ENCODE results near the gene EFCC1. TPM values are rescaled to one million over a fixed set of nuclear protein-coding genes. Genes with fewer than 3 reads are reported as not detected.
A peak's percentile ranks its signal among the peaks of the same experiment; 100 is the strongest.

Gene EFCC1
- total RNA-seq, 4 donors from 2014 or later, result 3.3 to 40.4 (median 4.0) TPM

GRCh38 chr3:129000742-129001100, 383 bp upstream of the EFCC1 start:
- Histone ChIP-seq H3K27me3 (peaks cover 0 to 10% of the 10 kb centered on the region in 2 donors), H3K4me1 (peaks cover 0 to 34% (median 8%) of the 10 kb centered on the region in 4 donors), H3K36me3 (no peaks in the 10 kb centered on the region), H3K27ac (peak overlapping the region; percentile 52 to 80 (median 64)), H3K4me3 (peak overlapping the region; percentile 39 to 58 (median 50)), H3K9me3 (no peaks in the 10 kb centered on the region)
- no peak for TF ChIP-seq CTCF (IDR thresholded peaks at IDR 0.05)
- TF ChIP-seq POLR2A (IDR thresholded peaks at IDR 0.05), result no peak
- DNase-seq, result no peak

GRCh38 chr3:129001806-129002572, 885 bp downstream of the EFCC1 start:
- H3K9me3 ChIP-seq, result no peaks in the 10 kb centered on the region
- H3K36me3 ChIP-seq, result no peaks in the 10 kb centered on the region
- H3K4me1 ChIP-seq, result peaks cover 0 to 45% (median 8%) of the 10 kb centered on the region in 4 donors
- no peak for DNase-seq
- peak overlapping the region; percentile 52 to 80 (median 64) for H3K27ac ChIP-seq
- H3K27me3 ChIP-seq, result peaks cover 0 to 10% of the 10 kb centered on the region in 2 donors
- no peak for TF ChIP-seq CTCF (IDR thresholded peaks at IDR 0.05)
- no peak for TF ChIP-seq POLR2A (IDR thresholded peaks at IDR 0.05)
- peak overlapping the region; percentile 39 to 58 (median 50) for H3K4me3 ChIP-seq

GRCh38 chr3:129002573-129003569, 1.8 kb downstream of the EFCC1 start:
- peak overlapping the region in 3 of 4 donors; percentile 3 to 79 (median 14) for H3K27ac ChIP-seq
- peaks cover 0 to 47% (median 8%) of the 10 kb centered on the region in 4 donors for H3K4me1 ChIP-seq

GRCh38 chr3:129003578-129004112, 2.5 kb downstream of the EFCC1 start:
- peak overlapping the region in 3 of 4 donors; percentile 3 to 79 (median 13) for H3K27ac ChIP-seq
- peaks cover 0 to 10% of the 10 kb centered on the region in 2 donors for H3K27me3 ChIP-seq
- H3K36me3 ChIP-seq, result no peaks in the 10 kb centered on the region
- TF ChIP-seq CTCF (IDR thresholded peaks at IDR 0.05) (peak in 4 of 6 experiments; percentile 16 to 63 (median 56)), POLR2A (IDR thresholded peaks at IDR 0.05) (no peak)
- peak in 2 of 3 donors; percentile 75 to 79 for DNase-seq
- H3K4me3 ChIP-seq, result peak overlapping the region in 3 of 4 donors; percentile 26 to 58 (median 48)
- peaks cover 0 to 47% (median 8%) of the 10 kb centered on the region in 4 donors for H3K4me1 ChIP-seq
- H3K9me3 ChIP-seq, result no peaks in the 10 kb centered on the region

More at GRCh38 chr3:129002573-129003569, 1.8 kb downstream of the EFCC1 start:
- Histone ChIP-seq H3K9me3 (no peaks in the 10 kb centered on the region), H3K4me3 (peak overlapping the region in 2 of 4 donors; percentile 55 to 58), H3K27me3 (peaks cover 0 to 10% of the 10 kb centered on the region in 2 donors), H3K36me3 (no peaks in the 10 kb centered on the region)
- TF ChIP-seq CTCF (IDR thresholded peaks at IDR 0.05) (no peak), POLR2A (IDR thresholded peaks at IDR 0.05) (no peak)
- DNase-seq, result no peak

- no peak for DNase-seq
- Histone ChIP-seq H3K4me3 (no peak overlapping the region), H3K27ac (peak overlapping the region; percentile 17 to 79 (median 44)), H3K9me3 (no peaks in the 10 kb centered on the region), H3K27me3 (peaks cover 0 to 10% of the 10 kb centered on the region in 2 donors), H3K4me1 (peaks cover 0 to 47% (median 8%) of the 10 kb centered on the region in 4 donors), H3K36me3 (no peaks in the 10 kb centered on the region)
- no peak for TF ChIP-seq POLR2A (IDR thresholded peaks at IDR 0.05)
- no peak for TF ChIP-seq CTCF (IDR thresholded peaks at IDR 0.05)
Measured at GRCh38 chr3:129004639-129005295, 3.7 kb downstream of the EFCC1 start.

Data from Peyer's patch (tissue), 4 donors.